MM.1S (cell line): Measurements from ENCODE around the gene TMEM258.

Source experiments
- EZH2phosphoT487 ChIP-seq: fragments of 300-600 bp; sonication (generic); IDR thresholded peaks from 2 replicates; pipeline ENCODE4 v1.6.1; 2018; ENCODE audit warnings: antibody characterized with exemption, low read length
- TF ChIP-seq, protein P1 (sequence below): fragments of 300-600 bp; sonication (generic); IDR thresholded peaks from 2 replicates; pipeline ENCODE4 v1.5.1; 2016; ENCODE audit warnings: antibody characterized with exemption, low read length, mixed read lengths

DNA sequence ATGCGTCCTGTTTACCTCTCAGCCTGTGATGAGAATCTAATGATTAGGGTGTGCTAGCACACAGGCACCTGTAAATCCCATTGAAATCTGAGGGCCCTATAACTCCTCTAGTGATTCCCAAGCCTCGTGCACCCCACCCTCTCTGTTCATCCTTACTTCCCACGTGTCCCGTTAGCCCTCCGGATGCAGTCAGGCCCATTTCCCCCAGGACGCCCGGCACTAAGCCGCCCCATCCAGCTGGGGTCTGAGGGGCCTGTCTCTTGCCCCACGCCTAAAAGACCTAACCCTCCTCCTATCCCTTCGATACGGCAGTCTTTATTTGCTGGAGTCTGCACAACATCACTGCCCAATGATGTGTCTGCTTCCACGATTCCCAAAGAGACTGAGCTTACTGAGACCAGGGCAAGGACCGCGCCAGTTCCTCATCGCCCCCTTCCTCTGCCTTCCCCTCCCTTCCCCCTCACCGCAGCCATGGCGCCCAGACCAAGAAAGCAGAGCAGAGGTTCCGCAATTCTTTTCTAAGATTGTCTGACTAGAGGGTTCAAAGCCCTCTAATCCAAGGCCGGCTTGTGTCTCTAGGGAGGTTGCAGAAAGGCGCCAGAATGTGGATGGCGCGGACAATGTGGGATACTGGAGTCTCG lies 34.7 kb upstream of the TMEM258 start:
- TF ChIP-seq, protein P1, sequence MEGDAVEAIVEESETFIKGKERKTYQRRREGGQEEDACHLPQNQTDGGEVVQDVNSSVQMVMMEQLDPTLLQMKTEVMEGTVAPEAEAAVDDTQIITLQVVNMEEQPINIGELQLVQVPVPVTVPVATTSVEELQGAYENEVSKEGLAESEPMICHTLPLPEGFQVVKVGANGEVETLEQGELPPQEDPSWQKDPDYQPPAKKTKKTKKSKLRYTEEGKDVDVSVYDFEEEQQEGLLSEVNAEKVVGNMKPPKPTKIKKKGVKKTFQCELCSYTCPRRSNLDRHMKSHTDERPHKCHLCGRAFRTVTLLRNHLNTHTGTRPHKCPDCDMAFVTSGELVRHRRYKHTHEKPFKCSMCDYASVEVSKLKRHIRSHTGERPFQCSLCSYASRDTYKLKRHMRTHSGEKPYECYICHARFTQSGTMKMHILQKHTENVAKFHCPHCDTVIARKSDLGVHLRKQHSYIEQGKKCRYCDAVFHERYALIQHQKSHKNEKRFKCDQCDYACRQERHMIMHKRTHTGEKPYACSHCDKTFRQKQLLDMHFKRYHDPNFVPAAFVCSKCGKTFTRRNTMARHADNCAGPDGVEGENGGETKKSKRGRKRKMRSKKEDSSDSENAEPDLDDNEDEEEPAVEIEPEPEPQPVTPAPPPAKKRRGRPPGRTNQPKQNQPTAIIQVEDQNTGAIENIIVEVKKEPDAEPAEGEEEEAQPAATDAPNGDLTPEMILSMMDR, result no peak
- no peak for TF ChIP-seq EZH2phosphoT487
